Liver (tissue), 9 donors: ENCODE results near the gene TRIM41. TPM values are rescaled to one million over a fixed set of nuclear protein-coding genes. Genes with fewer than 3 reads are reported as not detected.

Experiments used
- DNase-seq: peaks from one replicate; pipeline ENCODE4 v3.0.0-alpha.2; 2017; ENCODE audit warnings: low spot score
- H3K27ac ChIP-seq, 2 donors: one replicate each; pipeline ENCODE4 v1.7.0; 2013; ENCODE audit warnings: inconsistent platforms in 2 of 2, low read length in 2 of 2, control low read depth in 1 of 2, low read depth in 1 of 2, mild to moderate bottlenecking in 1 of 2
- H3K27me3 ChIP-seq, 4 donors: one replicate each; pipeline versions ENCODE4 v1.6.1 to v1.7.0; 2013; ENCODE audit warnings: low read length in 3 of 4, inconsistent platforms in 1 of 4, mild to moderate bottlenecking in 1 of 4, moderate library complexity in 1 of 4; ENCODE audit not compliant: control insufficient read depth in 4 of 4, insufficient read depth in 4 of 4
- H3K36me3 ChIP-seq, 4 donors: one replicate each; pipeline versions ENCODE4 v1.6.1 to v1.7.0; 2013; ENCODE audit warnings: low read length in 3 of 4, mild to moderate bottlenecking in 3 of 4, low read depth in 1 of 4, moderate library complexity in 1 of 4; ENCODE audit not compliant: control insufficient read depth in 4 of 4, insufficient read depth in 3 of 4
- H3K4me1 ChIP-seq, 4 donors: one replicate each; pipeline versions ENCODE4 v1.6.1 to v1.7.0; 2013; ENCODE audit warnings: low read length in 3 of 4, mild to moderate bottlenecking in 3 of 4, moderate library complexity in 1 of 4; ENCODE audit not compliant: control insufficient read depth in 4 of 4, insufficient read depth in 4 of 4
- H3K4me3 ChIP-seq, 3 donors: one replicate each; pipeline versions ENCODE4 v1.6.1 to v1.7.0; 2013; ENCODE audit warnings: low read length in 3 of 3, control low read depth in 1 of 3, low read depth in 1 of 3, mild to moderate bottlenecking in 1 of 3
- H3K9ac ChIP-seq, 2 donors: one replicate each; pipeline ENCODE4 v1.7.0; 2013; ENCODE audit warnings: low read length in 2 of 2, mild to moderate bottlenecking in 2 of 2, moderate library complexity in 2 of 2, control low read depth in 1 of 2, low read depth in 1 of 2
- H3K9me3 ChIP-seq, 4 donors: one replicate each; pipeline versions ENCODE4 v1.6.1 to v1.7.0; 2013; ENCODE audit warnings: low read length in 3 of 4; ENCODE audit not compliant: control insufficient read depth in 4 of 4
- ATF3 ChIP-seq: IDR thresholded peaks from 2 replicates; pipeline ENCODE4 v1.6.1; 2016; ENCODE audit warnings: antibody characterized with exemption
- CTCF ChIP-seq: fragments of 150-350 bp; IDR thresholded peaks from 2 replicates; pipeline ENCODE4 v1.5.1; 2017; ENCODE audit warnings: improper control_type of control experiment, low read depth, low read length; ENCODE audit not compliant: missing input control
- EGR1 ChIP-seq, 2 donors: IDR thresholded peaks; 2 replicates each; pipeline ENCODE4 v1.6.1; 2016 to 2018; ENCODE audit warnings: antibody characterized with exemption in 2 of 2, low read depth in 2 of 2
- FOXA1 ChIP-seq: IDR thresholded peaks from 2 replicates; pipeline ENCODE4 v1.6.1; 2016; ENCODE audit warnings: antibody characterized with exemption
- FOXA2 ChIP-seq: IDR thresholded peaks from 2 replicates; pipeline ENCODE4 v1.6.1; 2016; ENCODE audit warnings: antibody characterized with exemption
- GABPA ChIP-seq, 2 donors: IDR thresholded peaks in 1 of 2; conservative IDR thresholded peaks in 1 of 2; 2 replicates each; pipeline ENCODE4 v1.6.1; 2016; ENCODE audit warnings: antibody characterized with exemption in 2 of 2, mild to moderate bottlenecking in 1 of 2, moderate library complexity in 1 of 2
- HNF4A ChIP-seq, 2 donors: conservative IDR thresholded peaks; 2 replicates each; pipeline ENCODE4 v1.6.1; 2016; ENCODE audit warnings: antibody characterized with exemption in 2 of 2, mild to moderate bottlenecking in 2 of 2
- HNF4G ChIP-seq: IDR thresholded peaks from 2 replicates; pipeline ENCODE4 v1.6.1; 2016; ENCODE audit warnings: antibody characterized with exemption
- JUND ChIP-seq, 2 donors: IDR thresholded peaks; 2 replicates each; pipeline ENCODE4 v1.6.1; 2016; ENCODE audit warnings: antibody characterized with exemption in 2 of 2
- MAX ChIP-seq: IDR thresholded peaks from 2 replicates; pipeline ENCODE4 v1.6.1; 2016; ENCODE audit warnings: antibody characterized with exemption
- NR2F2 ChIP-seq: IDR thresholded peaks from 2 replicates; pipeline ENCODE4 v1.6.1; 2016; ENCODE audit warnings: antibody characterized with exemption
- RAD21 ChIP-seq, 2 donors: IDR thresholded peaks; 2 replicates each; pipeline ENCODE4 v1.6.1; 2016; ENCODE audit warnings: antibody characterized with exemption in 2 of 2, mild to moderate bottlenecking in 2 of 2
- REST ChIP-seq: IDR thresholded peaks from 2 replicates; pipeline ENCODE4 v1.6.1; 2016; ENCODE audit warnings: antibody characterized with exemption, mild to moderate bottlenecking
- RXRA ChIP-seq, 2 donors: IDR thresholded peaks; 2 replicates each; pipeline ENCODE4 v1.6.1; 2017 to 2018; ENCODE audit warnings: antibody characterized with exemption in 2 of 2, mild to moderate bottlenecking in 1 of 2
- SP1 ChIP-seq: IDR thresholded peaks from 2 replicates; pipeline ENCODE4 v1.6.1; 2018; ENCODE audit warnings: antibody characterized with exemption, mild to moderate bottlenecking
- TAF1 ChIP-seq: conservative IDR thresholded peaks from 2 replicates; pipeline ENCODE4 v1.6.1; 2016; ENCODE audit warnings: antibody characterized with exemption, mild to moderate bottlenecking
- YY1 ChIP-seq: IDR thresholded peaks from 2 replicates; pipeline ENCODE4 v1.6.1; 2016; ENCODE audit warnings: antibody characterized with exemption, mild to moderate bottlenecking
- ZBTB33 ChIP-seq: IDR thresholded peaks from 2 replicates; pipeline ENCODE4 v1.6.1; 2016; ENCODE audit warnings: antibody characterized with exemption
- WGBS: extraction: QIAGEN DNeasy Blood & Tissue Kit; methylation state at CpG from one replicate; pipeline ENCODE4 v1.1.7; 2013; 5-methylcytosine and 5-hydroxymethylcytosine counted together
- polyA plus RNA-seq, 2 donors: library from polyadenylated mRNA; stranded (reverse) in 1 of 2; unstranded in 1 of 2; fragments of 200-250 nt in 1 of 2; fragments of >200 nt in 1 of 2; fragmentation: Nextera tagmentation in 1 of 2; extraction: Ambion mirVana in 1 of 2; gene quantifications; one replicate each; pipeline versions ENCODE4 v1.2.1 to v1.2.3, GENCODE V29; 2013 to 2015
- total RNA-seq, 2 donors: library from RNA; depleted of rRNA; stranded (reverse); fragments of >200 nt; gene quantifications; one replicate each; pipeline ENCODE4 v1.2.3, GENCODE V29; 2014
- donor health status: healthy.
- donor health status: healthy.
- donor health status: healthy.
- donor health status: healthy.
- donor health status: healthy.

Gene TRIM41
- total and polyA plus RNA-seq, 4 donors, result 2.8 to 14.1 (median 11.0) TPM

GRCh38 chr5:181221105-181221791 lies 1.8 kb upstream of the TRIM41 start:
- Histone ChIP-seq H3K36me3 (no peaks in the 10 kb centered on the region), H3K9me3 (no peaks in the 10 kb centered on the region), H3K4me1 (peaks cover 14 to 44% (median 27%) of the 10 kb centered on the region in 4 donors), H3K4me3 (no peak overlapping the region), H3K27ac (peak overlapping the region in 1 of 2 donors; percentile 96), H3K27me3 (no peaks in the 10 kb centered on the region), H3K9ac (no peak overlapping the region)
- WGBS, result 49% methylated on average over 27 of the region's 27 CpGs
- no peak for DNase-seq
- TF ChIP-seq CTCF, result no peak
- no peak for TF ChIP-seq MAX
- TF ChIP-seq ATF3, result no peak
- no peak for TF ChIP-seq REST
- no peak for TF ChIP-seq EGR1 (IDR thresholded peaks at IDR 0.05; ENCODE audit: low read depth in 2 of 2)
- no peak for TF ChIP-seq RAD21 (IDR thresholded peaks at IDR 0.05)
- no peak for TF ChIP-seq GABPA (IDR thresholded peaks at IDR 0.05 in 1 of 2, conservative IDR thresholded peaks at IDR 0.05 in 1 of 2)
- no peak for TF ChIP-seq HNF4G
- no peak for TF ChIP-seq RXRA (IDR thresholded peaks at IDR 0.05)
- no peak for TF ChIP-seq TAF1

GRCh38 chr5:181221792-181222629 lies 1.1 kb upstream of the TRIM41 start:
- Histone ChIP-seq H3K27ac (peak overlapping the region; percentile 88 to 96), H3K4me3 (peak overlapping the region; percentile 64 to 92 (median 87)), H3K27me3 (no peaks in the 10 kb centered on the region), H3K9me3 (no peaks in the 10 kb centered on the region), H3K4me1 (peaks cover 14 to 40% (median 23%) of the 10 kb centered on the region in 4 donors), H3K36me3 (peaks cover 0 to 4% (median under 1%) of the 10 kb centered on the region in 4 donors), H3K9ac (peak overlapping the region in 1 of 2 donors; percentile 83)
- TF ChIP-seq NR2F2, result peak; percentile 32
- peak; percentile 100 for TF ChIP-seq ATF3
- no peak for TF ChIP-seq JUND (IDR thresholded peaks at IDR 0.05)
- TF ChIP-seq GABPA (IDR thresholded peaks at IDR 0.05 in 1 of 2, conservative IDR thresholded peaks at IDR 0.05 in 1 of 2), result peak; percentile 26 to 79
- peak; percentile 30 for TF ChIP-seq SP1
- peak in 1 of 2 donors; percentile 36 for TF ChIP-seq RAD21 (IDR thresholded peaks at IDR 0.05)
- TF ChIP-seq MAX, result peak; percentile 84
- TF ChIP-seq EGR1 (IDR thresholded peaks at IDR 0.05; ENCODE audit: low read depth in 2 of 2), result peak in 1 of 2 donors; percentile 52
- peak; percentile 83 for TF ChIP-seq YY1
- TF ChIP-seq ZBTB33, result peak; percentile 36
- no peak for TF ChIP-seq FOXA2
- peak; percentile 48 to 69 for TF ChIP-seq RXRA (IDR thresholded peaks at IDR 0.05)
- peak; percentile 31 for TF ChIP-seq HNF4G
- TF ChIP-seq FOXA1, result no peak
- TF ChIP-seq HNF4A (conservative IDR thresholded peaks at IDR 0.05), result peak; percentile 16 to 20
- 4% methylated on average over 50 of the region's 50 CpGs for WGBS
- peak; percentile 98 for DNase-seq
